ENCODE data around the gene TAGAP. TPM values are rescaled to one million over a fixed set of nuclear protein-coding genes. Genes with fewer than 3 reads are reported as not detected.

TAGAP gene
- total RNA-seq, 1 donor from 2014 or later: 0.41 TPM

DNA sequence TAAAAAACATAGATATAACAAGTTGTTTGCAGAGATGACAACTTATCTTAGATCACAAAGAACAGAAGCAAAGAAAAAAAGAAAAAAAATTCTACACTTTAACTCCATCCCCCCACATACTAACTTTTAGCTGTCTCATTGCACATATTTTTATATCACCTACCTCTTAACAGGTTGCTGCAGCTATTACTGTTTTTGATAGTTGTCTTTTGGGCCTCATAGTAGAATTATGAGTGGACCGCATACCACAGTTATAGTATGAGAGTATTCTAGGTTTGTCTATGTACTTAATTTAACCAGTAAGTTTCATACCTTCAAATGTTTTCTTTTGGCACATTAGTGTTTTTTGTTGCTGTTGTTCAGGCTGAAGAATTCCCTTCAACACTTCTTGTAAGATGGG lies 57.1 kb downstream of the TAGAP start:
- no peaks in the 10 kb centered on the region for H3K9me3 Mint-ChIP-seq (ENCODE audit: unreplicated experiment)
- peaks cover 4% of the 10 kb centered on the region for H3K36me3 Mint-ChIP-seq (ENCODE audit: low read depth, unreplicated experiment)
- H3K4me3 Mint-ChIP-seq (ENCODE audit: unreplicated experiment): no peak overlapping the region
- H3K4me1 Mint-ChIP-seq (ENCODE audit: unreplicated experiment): peaks cover 3% of the 10 kb centered on the region
- no peak for DNase-seq (ENCODE audit: low spot score)
- TF ChIP-seq, protein P1, sequence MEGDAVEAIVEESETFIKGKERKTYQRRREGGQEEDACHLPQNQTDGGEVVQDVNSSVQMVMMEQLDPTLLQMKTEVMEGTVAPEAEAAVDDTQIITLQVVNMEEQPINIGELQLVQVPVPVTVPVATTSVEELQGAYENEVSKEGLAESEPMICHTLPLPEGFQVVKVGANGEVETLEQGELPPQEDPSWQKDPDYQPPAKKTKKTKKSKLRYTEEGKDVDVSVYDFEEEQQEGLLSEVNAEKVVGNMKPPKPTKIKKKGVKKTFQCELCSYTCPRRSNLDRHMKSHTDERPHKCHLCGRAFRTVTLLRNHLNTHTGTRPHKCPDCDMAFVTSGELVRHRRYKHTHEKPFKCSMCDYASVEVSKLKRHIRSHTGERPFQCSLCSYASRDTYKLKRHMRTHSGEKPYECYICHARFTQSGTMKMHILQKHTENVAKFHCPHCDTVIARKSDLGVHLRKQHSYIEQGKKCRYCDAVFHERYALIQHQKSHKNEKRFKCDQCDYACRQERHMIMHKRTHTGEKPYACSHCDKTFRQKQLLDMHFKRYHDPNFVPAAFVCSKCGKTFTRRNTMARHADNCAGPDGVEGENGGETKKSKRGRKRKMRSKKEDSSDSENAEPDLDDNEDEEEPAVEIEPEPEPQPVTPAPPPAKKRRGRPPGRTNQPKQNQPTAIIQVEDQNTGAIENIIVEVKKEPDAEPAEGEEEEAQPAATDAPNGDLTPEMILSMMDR (IDR thresholded peaks at IDR 0.05; ENCODE audit: unreplicated experiment): no peak
- H3K27me3 Mint-ChIP-seq (ENCODE audit: unreplicated experiment): peaks cover 2% of the 10 kb centered on the region
- no peak overlapping the region for H3K27ac Mint-ChIP-seq (ENCODE audit: unreplicated experiment)

Other genes starting within 250 kb of the TAGAP start
- 125 TPM for gene EZR, start 225.6 kb downstream of the TAGAP start, total RNA-seq (ENCODE audit: unreplicated experiment)
- 4.4 TPM for gene RSPH3, start 44.8 kb downstream of the TAGAP start, total RNA-seq (ENCODE audit: unreplicated experiment)
- gene FNDC1, start 124.4 kb upstream of the TAGAP start, total RNA-seq (ENCODE audit: unreplicated experiment): 1.2 TPM